M059J (cell line): ENCODE results near the gene DDX49. TPM values are rescaled to one million over a fixed set of nuclear protein-coding genes. Genes with fewer than 3 reads are reported as not detected.
"Not testable (repeated sequence)": the region's sequence is repeated elsewhere in the genome, so short reads cannot be mapped to it uniquely, and the experiment has no call there.

Experiments used
- DNase-seq: peaks from one replicate; pipeline ENCODE4 v3.0.0-alpha.2; 2012; ENCODE audit warnings: low read depth
- total RNA-seq: library from RNA; depleted of rRNA; stranded (reverse); fragments of >200 nt; shearing (Covaris generic); gene quantifications from 2 replicates; pipeline ENCODE4 v1.2.3, GENCODE V29; 2014

Gene DDX49
- total RNA-seq, 1 experiment from 2014 or later = 75.5 TPM

DNA sequence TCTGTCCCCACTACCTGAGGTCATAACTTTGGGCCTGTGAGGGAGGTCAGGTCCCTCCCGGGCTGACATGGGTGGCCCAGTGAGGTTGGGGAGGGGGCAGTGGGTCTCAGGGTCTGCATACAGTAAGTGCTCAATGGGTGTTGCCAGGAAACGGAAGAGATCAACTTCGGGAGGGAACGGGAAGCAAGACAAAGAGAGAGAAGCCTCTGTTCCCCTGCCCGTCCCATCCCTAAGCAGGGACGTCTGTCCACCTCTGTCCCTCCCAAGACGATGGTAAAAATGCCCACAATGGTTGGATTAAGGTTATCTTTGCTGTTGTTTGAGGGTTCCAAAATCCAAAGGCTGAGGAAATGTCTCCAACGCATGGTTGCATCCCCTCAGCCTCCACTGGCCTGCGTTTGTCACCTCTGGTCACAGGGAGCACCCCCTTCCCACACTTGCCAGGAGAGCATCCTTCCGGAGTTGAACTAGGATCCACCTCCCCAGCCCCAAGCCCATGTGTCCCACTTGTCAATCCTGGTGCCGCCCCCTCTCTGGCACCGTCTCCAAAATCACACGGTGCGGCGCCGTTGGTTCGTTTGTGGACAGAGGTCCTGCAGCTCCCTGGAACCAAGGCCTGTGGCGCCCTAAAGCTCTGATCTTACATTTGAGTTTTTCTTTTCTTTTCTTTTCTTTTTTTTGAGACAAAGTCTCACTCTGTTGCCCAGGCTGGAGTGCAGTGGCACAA lies 22.3 kb downstream of the DDX49 start:
- DNase-seq = no peak

DNA sequence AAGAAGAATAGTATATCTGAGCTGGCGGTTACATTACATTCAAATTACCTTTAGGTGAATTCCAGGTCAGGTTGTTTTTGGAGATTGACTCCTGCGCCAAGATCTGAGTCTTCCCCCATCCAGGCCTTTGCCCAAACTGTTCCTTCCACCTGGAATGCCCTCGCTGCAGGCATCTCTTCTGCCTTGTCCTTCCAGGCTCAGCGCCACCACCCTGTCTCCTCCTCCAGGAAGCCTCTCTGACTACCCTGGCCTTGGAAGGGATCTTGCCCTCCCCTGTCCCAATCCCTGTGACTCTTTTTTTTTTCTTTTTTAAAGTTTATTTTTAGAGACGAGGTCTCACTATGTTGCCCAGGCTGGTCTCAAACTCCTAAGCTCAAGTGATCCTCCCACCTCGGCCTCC lies 23.2 kb downstream of the DDX49 start:
- no peak for DNase-seq

- DNase-seq = no peak
Measured at GRCh38 chr19:18943465-18943864, 23.9 kb downstream of the DDX49 start.

GRCh38 chr19:18945297-18945696 lies 25.8 kb downstream of the DDX49 start:
- no peak for DNase-seq

DNA sequence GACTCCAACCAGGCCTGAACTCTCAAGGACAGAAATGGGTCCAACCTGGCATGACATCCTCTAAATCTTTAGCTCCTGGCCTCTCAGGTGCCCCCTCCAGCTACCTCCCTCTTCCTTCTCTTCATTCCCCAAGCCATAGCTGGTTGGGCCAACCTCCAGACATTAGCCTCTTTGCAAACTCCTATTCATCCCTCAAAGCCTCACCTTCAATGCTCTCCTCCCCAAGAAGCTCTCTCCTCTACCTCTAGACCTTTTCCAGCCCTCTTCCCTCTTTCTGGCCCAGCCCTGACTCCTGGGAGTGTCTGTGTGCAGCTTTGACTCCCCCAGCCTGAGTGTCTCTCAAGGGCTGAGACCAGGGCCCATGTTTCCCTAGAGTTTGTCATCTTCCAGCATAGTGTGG lies 26.8 kb downstream of the DDX49 start:
- no peak for DNase-seq

DNA sequence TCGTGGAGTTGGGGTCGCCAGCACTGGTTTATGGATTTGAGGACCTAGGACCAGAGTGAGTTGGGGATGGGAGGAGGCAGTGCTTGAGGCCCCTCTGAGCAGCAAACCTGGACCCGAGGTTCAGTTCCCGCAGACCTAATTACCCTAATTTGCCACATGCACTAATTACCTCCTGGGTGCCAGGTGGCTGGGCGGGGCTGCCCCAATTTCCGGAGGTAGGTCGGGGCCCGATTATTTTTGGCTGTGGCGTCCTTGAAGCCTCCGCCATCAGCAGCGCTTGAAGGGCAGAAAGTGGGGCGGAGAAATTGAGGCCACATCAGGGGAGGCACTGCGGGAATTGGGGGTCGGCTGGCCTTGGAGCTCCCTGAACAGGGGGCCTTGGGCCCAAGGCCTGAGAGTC lies 27.4 kb downstream of the DDX49 start:
- DNase-seq = no peak

- DNase-seq = peak; percentile 56
Measured at GRCh38 chr19:18948075-18948975, 28.8 kb downstream of the DDX49 start.

DNA sequence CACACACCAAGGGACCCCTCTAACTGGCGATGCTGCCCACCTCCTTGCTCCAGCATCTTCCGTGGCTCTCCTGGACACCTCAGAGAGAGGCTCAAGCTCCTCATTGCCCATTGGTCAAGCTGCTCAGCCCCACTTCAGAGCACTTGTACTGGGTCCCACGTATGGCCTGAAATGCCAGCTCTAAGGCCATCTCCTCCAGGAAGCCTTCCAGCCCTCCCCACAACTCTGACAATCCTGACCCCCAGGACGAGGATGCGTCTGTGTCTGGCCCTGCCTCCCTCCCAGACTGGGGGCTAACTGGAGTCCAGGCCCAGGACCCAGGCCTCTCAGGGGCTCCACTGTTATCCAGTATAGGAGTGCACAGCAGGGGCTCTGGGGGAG lies 29.5 kb downstream of the DDX49 start:
- DNase-seq = no peak

DNA sequence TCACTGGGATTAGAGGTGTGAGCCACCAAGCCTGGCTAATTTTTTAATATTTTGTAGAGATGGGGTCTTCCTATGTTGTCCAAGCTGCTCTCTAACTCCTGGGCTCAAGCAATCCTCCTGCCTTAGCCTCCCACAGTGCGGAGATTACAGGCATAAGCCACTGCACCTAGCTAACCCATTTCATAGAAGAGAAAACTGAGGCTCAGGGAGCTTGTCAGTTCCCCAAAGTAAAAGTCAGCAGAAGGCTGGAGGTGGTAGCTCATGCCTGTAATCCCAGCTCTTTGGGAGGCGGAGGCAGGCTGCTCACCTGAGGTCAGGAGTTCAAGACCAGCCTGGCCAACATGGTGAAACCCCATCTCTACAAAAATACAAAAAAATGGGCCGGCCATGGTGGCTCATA lies 30.3 kb downstream of the DDX49 start:
- DNase-seq = no peak

DNA sequence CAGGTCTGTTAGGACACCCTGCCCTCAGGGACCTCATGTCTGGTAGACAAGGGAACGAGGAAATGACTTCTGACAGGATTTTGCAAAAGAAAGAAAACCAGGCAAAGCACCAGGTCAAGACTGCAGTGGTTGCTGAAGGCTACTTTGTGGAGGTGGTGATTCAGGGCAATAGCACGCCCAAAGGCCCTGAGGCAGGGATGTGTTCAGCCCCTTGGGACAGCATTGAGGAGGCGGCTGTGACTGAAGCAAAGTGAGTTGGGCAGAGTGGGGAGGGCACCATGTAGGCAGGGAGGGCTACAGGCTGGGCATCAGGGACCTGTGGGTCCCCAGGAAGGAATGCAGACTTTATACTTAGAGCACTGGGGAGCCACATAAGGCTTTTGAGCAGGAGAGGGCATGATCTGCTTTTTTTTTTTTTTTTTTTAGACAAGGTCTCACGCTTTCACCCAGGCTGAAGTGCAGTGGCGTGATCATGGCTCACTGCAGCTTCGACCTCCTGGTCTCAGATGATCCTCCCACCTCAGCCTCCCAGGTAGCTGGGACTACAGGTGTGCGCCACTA lies 32.3 kb downstream of the DDX49 start:
- DNase-seq = peak; percentile 97

GRCh38 chr19:18952364-18953003 lies 33.0 kb downstream of the DDX49 start:
- not testable (repeated sequence) for DNase-seq

GRCh38 chr19:18954094-18954493 lies 34.6 kb downstream of the DDX49 start:
- no peak for DNase-seq

DNA sequence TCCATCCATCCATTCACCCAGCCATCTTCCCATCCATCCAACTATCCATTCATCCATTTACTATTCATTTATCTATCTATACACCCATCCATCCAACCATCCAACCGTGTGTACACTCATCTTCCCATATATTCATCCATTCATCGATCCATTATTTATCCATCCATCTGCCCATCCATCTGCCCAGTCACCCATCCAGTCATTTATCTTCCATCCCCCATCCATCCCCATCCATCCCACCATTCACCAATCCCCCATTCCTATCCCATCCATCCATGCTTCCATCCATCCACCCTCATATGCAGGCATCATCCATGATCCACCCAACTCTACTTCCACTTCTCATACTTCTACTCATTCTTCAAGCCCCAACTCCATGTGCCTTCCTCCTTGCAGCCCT lies 35.5 kb downstream of the DDX49 start:
- no peak for DNase-seq

DNA sequence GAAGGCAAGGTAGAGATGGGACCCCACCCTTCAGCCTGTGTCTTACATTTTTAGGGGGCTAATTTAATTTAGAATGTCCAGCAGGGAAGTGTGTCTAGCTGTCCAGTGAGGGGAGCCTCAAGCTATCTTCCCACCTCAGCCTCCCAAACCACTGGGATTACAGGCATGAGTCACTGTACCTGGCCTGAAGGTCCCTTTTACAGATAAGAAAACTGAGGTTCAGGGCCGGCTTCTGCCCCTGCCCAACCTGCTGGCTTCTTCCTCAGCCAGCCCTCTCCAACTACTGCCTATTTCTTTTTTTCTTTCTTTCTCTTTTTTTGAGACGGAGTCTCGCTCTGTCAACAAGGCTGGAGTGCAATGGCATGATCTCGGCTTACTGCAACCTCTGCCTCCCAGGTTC lies 40.9 kb downstream of the DDX49 start:
- DNase-seq = no peak

DNA sequence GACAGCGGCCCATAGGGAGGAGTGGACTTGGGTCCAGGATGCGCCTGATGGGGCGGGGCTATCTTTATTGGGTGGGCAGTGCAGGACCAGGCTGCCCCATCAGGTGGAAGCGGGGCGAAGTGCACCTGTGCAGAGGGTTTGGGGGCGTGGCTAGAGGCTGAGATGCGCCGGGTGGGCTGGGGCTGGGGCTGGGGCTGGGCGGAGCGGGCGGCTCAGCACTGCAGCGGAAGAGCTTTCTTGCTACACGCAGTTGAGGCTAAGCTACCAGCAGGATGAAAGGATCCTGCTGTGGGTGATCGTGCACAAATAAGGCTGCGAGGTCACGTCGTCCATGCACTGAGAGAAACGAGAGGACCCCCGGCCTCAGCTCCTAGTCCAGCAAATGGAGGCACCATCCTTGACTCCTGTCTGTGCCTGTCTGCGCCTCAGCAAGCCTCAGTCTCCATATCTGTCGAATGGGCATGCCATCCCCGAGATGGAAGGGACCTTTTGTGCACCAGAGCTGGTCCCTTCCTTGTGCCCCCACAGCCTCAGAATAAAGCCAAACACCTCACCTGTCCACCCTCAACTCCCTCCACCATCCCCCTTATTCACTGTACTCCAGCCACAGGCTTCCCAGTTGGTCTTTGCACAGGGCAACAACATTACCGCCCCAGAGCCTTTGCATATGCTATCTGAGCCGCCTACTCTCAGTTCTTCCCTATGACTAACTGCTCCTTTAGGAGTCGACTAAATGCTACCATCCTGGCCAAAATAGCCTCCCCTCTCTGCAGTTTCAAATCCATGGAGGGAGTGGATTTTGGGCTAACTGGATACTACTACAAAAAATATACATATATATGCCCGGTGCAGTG lies 42.5 kb downstream of the DDX49 start:
- DNase-seq = no peak

DNA sequence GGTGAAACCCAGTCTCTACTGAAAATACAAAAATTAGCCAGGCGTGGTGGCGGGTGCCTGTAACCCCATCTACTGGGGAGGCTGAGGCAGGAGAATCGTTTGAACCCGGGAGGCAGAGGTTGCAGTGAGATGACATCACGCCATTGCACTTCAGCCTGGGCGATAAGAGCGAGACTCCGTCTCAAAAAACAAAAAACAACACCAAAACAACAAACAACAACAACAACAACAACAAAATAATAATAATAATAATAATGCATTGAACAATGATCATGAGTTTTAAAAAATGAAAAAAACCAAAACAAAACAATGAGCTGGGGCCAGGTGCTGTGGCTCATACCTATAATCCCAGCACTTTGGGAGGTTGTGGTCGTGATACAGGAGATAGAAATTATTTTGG lies 44.6 kb downstream of the DDX49 start:
- DNase-seq = no peak

DNA sequence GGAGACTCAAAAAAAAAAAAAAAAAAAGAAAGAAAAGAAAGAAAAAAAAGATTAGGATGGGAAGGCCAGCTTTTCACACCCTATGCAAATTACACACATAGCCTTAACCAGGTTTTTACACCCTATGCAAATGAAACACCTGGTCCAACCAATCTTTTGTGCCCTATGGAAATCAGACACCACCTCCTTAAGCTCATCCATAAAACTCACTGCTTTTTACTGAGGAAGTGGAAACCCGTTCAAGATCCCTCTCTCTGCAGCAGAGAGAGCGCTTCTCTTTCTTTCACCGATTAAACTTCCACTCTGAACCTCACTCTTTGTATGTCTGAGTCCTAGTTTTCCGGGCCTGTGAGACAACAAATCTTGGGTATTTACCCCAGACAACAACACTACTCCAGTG lies 46.8 kb downstream of the DDX49 start:
- no peak for DNase-seq

DNA sequence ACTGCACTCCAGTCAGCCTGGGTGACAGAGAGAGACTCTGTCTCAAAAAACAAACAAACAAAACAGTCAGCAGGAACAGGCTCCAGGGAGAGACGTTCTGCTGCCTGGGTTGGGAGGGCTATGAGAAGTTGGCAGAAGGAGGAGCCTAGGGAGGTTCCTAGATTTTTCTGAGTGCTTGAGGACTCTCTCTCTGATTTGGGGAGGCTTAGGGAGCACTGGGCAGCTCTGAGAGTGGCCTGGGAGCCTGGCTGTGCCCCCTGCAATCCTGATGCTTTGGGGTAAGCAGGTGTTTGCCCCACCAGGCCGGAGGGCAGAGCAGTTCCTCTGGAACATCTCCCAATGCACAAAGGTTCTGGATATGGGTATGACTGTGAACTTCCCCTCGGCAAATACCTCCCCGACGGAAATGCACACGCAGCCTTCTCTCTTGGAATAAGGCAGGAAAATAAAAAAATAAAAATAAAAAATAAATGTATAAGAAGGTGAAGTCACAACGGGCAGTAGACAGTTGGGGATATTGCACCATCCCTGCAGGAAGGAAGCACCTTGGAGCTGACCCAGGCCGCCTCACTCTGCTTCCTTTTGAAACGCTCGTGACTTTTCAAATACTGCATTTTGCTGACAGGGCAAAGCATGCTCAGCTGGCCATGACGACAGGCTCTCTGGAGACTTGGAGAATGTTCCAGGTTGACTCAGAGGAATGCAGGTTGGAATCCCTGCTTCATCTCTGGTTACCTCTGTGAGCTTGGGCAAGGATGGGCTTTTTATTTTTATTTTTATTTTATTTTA lies 48.0 kb downstream of the DDX49 start:
- DNase-seq = peak; percentile 79

- peak; percentile 27 for DNase-seq
Measured at GRCh38 chr19:18969931-18970659, 50.6 kb downstream of the DDX49 start.

GRCh38 chr19:18972301-18972811 lies 52.8 kb downstream of the DDX49 start:
- DNase-seq = peak; percentile 78
